HG03354 (cell line): ENCODE measurements around the gene CDK19.
A peak's percentile ranks its signal among the peaks of the same experiment; 100 is the strongest.

Experiments
- ATAC-seq: cut with Tn5 transposase; IDR thresholded peaks from one replicate; pipeline ENCODE4 v1.9.1; 2021; ENCODE audit warnings: mild to moderate bottlenecking; ENCODE audit not compliant: unreplicated experiment, poor library complexity, severe bottlenecking

Gene CDK19

DNA sequence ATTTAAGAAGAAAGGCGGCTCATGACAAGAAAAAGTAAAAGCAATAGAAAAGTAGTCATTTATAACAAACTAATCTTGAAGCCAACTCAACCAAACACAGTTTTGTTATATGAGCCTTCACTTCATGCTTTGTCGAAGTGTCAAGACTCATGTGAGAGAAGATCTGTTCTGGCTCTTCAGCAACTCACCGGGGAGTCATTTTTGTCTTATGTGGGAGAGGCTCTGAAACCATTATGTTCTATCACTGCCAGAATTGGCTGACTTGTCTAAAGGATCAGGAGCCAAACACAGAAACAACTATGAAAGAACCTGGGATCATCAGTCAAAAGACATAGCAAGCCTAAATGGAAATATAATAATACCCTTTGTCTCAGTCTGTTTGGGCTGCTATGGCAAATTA lies 105.2 kb downstream of the CDK19 start:
- no peak for ATAC-seq

DNA sequence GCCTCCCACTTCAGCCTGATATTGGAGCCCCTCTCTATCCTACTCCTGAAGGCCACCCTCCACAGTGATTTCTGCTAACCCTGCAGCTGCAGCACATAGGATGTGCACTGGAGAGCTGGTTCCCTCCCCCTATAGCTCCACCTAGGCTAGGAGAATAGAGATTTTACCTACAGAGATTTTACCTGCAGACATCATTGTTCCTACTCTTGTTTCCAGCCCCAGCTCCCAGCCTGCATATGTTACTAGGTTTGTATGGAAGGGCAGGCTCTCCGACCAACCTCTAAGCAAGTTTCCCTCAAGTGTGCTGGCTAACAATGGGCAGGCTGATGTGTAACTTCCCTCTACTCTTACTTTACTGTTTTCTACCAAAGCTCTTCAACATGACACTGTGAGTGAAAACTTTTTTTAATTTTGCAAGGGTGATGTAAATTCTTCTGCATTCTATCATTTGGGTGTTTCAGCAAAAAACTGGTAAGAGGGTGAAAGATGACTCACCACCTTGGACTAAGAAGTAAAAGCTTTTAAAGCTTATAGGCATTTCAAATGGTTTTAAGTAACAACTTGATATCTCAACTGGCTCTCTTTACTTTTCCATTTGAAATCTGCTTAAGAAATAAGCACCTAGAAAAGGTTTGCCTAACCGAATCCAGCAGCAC lies 106.8 kb downstream of the CDK19 start:
- no peak for ATAC-seq

DNA sequence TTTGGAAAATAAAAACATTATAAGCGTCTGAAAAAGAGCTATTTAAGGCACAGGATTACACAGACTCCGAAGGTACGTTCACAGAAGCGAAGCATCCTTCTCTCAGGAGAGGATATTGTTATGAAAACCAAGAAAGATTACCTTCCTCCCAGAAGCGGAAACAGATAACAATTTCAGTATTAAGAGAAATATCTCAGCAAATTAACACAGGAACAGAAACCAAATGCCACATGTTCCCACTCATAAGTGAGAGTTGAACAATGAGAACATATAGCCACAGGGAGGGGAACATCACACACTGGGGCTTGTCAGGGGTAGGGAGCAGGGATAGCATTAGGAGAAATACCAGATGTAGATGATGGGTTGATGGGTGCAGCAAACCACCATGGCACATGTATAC lies 109.7 kb downstream of the CDK19 start:
- no peak for ATAC-seq

DNA sequence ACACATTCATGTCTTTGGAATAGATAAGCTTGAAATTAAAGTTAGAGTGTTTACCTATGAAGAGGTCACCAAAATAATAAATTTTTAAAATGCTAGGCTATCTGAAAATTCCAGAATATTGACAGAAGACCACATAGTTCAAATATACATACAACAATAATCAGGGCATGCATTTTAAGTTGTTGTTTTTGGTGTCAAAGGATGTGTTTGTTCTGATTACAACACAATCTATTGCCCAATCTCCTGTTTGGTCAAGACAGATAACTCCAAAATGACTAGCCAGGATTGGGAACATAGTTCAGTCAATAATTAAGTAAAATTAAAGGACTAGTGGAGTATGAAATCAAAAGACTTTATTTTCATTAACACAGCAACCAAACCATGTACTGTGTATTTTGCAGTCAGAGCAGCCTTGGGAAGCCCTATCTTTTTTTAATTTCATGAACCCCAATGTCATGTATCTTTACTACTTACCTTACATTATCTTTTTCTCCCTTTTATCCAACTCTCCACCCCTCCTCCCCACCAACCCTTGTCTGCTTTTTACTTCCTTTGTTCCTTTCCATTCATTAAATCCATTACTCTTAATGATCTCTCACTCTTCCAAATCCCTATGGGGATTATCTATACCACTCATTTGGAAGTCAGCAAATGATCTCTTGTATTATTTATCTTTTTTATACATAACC lies 111.2 kb downstream of the CDK19 start:
- no peak for ATAC-seq

DNA sequence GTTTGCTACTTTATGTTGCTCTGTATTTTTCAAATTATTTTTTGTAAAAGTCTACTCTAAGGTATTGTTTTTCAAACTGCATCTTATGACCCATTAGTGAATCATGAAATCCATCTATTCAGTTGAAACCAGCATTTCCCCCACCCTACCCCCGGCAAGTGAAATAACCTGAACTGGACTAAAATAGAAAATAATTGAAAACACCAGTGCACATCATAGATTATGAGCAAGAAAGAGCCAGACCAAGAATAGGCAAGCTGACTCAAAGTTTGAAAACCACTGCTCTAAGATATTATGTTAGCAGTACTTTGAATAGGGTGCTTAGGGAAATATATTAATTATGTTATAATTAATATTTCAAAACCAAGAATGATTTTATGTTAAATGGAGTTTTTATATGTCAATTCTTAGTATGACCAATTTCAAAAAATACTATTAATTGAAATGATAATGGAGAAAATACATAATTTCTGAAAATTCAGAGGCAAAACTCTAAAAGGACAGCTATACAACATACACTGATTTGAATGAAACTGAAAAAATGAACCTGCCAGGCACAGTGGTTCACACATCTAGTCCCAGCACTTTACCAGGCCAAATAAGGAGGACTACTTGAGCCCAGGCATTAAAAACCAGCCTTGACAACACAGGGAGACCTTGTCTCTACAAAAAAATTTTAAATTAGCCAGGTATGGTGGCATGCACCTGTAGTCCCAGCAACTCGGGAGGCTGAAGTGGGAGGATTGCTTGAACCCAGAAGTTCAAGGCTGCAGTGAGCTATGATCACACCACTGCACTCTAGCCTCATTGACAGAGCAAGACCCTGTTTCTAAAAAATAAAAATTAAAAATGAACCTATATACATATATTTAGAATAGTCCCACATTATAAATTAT lies 112.0 kb downstream of the CDK19 start:
- ATAC-seq, result no peak

DNA sequence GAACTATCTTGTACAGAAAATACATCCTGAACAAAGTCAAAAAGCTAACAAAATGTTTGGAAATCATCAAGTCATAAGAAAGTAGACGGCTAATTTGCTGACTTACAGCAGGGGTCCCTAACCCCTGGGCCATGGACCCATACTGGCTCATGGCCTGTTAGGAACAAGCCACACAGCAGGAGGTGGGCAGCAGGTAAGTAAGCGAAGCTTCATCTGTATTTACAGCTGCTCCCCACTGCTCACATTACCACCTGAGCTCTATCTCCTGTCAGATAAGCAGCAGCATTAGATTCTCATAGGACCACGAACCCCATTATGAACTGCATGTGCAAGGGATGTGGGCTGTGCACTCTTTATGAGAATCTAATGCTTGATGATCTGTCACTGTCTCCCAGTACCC lies 115.5 kb downstream of the CDK19 start:
- no peak for ATAC-seq

DNA sequence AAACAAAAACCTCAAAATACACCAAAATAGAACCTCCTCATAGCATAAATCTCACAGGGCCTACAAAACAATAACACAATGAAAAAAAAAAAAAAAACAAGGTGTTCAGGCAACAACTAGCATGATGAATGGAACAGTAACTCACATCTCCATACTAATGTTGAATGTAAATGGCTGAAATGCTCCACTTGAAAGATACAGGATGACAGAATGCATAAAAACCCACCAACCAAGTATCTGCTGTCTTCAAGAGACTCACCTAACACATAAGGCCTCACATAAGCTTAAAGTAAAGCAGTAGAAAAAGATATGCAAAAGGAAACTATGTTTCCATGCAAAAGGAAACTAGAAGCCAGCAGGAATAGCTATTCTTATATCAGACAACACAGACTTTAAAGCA lies 121.3 kb downstream of the CDK19 start:
- ATAC-seq, result no peak

DNA sequence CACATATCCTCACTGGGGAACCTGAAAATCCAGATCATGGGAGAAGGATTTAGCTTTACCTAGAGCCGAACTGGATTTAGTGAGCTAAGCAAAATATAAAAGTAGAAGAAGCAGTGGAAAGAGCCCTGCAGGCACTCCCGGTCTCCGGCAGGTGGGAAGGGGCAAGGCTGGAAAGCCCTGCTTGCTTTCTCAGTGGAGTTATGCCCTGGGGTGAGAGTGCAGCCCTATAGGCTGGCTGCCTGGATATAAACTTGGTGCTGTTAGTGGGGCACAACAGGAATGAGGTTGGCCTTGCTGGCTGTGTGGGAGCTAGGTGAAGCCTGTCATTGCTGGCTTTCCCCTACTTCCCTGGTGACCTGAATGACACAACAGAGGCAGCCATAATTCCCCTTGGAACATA lies 122.0 kb downstream of the CDK19 start:
- no peak for ATAC-seq

DNA sequence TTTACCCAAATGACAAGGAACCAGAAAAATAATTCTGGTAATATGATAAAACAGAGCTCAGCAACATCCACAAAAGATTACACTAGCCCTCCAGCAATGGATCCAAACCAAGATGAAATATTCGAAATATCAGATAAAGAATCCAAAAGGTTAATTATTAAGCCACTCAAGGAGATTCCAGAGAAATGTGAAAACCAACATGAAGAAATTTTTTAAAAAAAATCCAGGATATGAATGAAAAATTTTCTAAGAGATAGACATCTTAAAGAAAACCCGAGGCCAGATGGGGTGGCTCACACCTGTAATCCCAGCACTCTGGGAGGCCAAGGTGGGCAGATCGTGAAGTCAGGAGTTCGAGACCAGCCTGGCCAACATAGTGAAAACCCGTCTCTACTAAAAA lies 124.4 kb downstream of the CDK19 start:
- no peak for ATAC-seq

DNA sequence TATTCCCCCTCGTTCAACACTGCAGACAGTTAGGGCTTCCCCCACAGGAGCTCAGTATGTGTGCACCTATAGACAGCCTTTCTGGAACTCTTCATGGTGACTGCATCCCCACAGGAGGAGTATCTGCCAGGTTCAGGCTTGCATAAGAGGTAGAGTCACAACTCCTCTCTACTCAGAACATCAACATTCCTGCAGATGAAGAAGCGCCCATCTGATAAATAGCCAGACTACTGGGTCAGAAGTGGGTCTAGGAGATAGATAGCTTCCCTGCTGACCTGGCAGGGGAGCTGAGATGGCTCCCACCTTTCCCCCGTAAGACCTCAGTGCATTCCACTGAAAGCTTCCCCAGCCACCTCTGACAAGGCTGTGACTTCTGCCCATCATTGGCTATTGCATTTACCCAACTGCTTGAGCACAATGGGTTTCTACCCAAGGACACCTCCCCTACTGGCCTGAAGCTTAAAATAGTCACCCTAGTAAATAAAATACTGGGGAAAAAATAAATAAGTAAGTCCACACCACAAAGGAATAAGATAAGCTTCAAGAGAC lies 125.1 kb downstream of the CDK19 start:
- ATAC-seq, result no peak

DNA sequence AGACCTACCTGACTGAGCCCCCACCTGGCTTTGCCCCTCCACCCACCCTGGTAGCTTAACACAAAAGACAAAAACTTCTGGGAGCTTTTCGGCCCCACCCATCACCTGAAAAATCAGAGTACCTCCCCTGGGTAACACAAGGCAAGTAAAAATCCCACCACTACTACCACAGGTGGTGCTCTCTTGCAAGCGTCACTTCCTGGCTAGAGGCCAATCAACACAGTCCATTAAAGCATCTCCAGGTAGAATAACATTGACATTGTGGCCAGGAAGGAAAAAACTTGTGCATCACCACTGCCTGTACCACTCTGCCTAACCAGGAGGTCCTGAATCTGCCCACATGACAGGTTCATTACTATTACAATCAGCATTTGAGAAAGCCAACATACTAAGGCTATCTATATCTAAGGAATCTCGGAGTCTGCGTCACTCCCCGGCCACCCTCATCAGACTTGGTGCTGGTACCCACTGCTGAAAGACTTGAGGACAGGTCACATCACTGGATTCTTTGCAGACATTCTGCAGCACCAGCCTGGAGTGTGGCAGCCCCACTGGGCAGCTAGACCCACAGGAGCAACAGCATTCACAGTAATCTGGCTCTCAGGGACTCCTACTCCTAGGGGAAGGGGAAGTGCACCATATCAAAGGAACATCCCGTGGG lies 125.9 kb downstream of the CDK19 start:
- ATAC-seq, result no peak

DNA sequence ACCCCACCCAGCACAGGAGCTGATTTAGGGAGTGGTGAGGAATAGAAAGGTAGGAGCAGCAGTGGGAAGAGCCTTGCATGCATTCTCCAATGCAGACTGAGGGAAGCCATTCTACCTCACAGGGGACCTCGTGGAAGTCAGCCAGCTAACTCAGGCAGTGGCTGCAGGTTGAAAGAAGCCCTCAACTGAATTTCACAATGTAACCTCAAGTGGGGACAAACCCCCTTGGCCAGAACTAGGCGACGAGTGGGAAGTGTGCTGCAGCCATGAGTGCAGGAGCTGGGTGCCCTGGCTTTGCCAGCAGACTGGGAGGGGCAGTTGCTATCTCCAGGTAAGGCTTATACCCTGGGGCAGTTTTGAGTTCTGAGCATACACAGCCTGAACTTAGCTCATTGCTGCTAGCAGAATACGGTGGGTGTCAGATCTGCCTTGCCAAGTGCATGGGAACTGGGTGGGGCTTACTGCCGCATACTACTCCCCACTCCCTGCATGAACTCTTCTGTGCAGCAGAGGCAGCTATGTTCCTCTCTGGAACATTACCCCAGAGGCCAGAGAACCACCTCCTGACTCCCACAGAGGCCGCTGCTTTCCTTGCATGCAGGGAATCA lies 126.5 kb downstream of the CDK19 start:
- no peak for ATAC-seq

DNA sequence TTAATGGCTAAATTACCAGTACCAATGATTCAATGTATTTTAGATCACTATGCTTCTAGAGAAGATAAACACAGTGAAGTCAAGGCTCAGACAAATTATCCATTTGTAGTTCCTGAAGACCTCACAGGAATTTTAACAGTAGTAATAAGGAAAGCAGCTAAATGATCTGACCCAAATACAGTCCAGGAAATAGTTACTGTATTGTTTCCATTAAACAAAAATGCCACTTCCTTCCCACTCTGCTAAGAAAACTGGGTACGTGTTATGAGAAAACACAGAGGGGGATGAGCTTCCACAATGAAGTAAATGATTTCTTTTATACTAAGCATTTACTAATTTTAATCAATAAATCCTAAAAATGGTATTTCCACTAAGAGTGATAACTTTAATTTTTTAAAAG lies 127.9 kb downstream of the CDK19 start:
- ATAC-seq, result no peak

DNA sequence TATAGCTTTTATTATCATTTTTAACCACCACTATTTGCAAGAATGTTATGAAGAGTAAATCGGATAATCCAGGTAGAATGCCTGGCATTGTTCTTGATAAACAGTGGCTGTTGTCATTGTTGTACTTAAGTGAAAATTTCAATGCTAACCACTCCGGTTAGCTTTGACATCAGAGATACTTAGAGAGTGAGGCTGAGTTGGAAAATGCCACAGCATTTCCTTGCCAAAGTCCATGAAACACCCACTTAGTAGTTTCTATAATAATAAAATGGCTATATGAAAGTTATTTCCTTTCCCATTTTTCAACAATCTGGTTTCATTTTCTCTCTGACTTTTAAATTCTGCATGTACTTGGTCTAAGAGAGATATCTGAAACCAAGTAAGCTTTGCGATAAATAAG lies 132.0 kb downstream of the CDK19 start:
- ATAC-seq, result no peak

DNA sequence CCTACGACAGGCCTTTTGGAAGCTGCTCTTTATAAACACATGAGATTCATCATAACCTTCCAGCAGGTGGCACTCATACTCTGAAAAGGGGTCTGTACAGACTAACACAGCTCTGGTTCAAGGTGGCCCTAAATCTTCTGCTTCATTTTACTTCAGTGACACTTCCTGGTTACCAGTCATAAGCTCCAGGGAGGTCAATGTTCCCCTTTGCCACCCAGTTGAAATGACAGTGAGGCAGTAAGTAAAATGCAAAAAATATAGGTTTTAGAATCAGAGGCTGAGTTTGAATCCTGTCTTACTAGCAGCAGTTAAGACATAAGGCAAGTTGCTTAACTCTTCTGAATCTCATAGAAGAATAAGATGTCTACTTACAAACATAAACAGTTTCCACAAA lies 132.8 kb downstream of the CDK19 start:
- peak; percentile 98 for ATAC-seq

DNA sequence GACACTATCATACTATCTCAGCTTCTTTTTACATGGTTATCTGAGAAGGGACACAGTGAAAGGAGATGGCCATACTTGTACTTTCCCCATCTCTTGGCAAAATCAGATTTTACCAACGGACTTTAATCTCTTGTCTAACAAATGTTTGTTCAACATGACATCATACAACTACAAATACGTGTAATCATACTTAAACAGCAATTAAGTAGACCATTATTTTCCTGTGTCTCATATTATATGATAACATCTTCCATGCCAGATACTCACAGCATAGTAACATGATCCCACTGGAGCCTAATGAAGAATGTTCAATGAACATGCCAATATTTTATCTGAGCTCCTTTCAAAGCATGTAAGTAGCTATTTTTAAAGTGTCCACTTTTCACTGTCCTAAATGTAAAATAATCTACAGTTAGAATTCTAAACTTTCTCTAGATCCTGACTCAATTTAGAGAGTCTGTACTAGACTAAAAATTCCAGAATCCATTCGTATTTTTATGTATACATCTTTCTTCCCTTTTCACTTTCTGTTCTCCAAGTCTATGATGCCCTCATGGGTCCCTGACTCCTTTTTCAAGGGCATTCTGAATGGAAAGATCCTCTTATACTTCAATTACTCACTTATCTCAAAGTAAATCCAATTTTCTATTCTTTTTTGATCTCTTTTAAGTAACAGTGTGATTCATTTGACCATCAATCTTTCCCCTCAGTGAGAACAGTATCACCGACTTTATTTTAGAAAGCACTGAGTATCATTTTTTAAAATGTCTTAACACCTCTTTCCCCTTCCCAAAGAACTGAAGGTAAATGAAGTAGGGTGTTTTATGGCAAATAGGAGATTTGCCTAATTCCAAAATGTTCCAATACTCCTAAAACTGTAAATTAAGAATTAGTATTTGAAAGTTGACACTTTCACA lies 133.5 kb downstream of the CDK19 start:
- ATAC-seq, result peak; percentile 6

DNA sequence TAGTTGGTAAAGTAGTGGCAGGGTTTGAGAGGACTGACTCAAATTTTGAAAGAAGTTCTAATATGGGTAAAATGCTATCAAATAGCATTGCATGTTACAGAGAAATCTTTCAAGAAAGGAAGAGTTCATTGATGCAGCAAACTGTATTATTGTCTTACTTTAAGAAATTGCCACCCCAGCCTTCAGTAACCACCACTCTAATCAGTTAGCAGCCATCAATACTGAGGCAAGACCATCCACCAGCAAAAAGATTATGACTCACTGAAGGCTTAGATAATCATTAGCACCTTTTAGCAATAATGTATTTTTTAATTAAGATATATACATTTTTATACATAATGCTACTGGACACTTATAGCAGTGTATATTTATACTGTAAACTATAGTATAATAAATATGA lies 138.9 kb downstream of the CDK19 start:
- ATAC-seq, result no peak

DNA sequence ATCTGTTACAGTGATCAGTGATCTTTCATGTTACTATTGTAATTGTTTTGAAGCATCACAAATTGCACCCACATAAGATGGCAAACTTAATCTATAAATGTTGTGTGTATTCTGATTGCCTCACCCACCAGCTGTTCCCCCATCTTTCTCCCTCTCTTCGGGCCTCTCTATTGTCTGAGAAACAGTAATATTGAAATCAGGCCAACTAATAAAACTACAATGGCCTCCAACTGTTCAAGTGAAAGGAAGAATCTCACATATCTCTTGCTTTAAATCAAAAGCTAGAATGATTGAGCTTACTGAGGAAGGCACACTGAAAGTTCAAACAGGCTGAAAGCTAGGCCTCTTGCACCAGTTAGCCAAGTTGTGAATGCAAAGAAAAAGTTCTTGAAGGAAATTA lies 141.2 kb downstream of the CDK19 start:
- ATAC-seq, result no peak

DNA sequence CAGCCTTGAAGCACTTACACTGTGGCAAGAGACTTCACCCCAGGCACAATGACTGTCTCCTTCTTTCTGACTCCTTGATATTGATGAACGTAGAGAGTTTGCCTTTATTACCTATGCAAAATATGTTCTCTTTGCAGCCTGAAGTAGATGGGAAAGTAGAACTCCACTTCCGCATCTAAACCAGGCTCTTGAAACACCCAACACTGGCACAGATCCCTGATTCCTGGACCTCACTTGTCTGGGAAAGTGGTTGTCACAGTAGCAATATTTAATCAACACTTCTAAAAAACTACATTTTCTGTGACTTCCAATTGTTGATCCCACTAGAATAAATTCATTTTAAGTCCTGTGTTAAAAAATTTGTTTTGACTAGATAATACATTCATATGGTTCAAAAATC lies 143.1 kb downstream of the CDK19 start:
- no peak for ATAC-seq
